NCI-H2107 treated with DMSO at 0.1 percent for 48 hours (cell line): ENCODE data around the gene NCAPG2.

Source experiments
- DNase-seq: peaks from one replicate; lab custom pipeline; 2025; ENCODE audit not compliant: unreplicated experiment; lab: John Stamatoyannopoulos, UW

The NCAPG2 gene

GRCh38 chr7:158704524-158705233 is at the start of gene NCAPG2:
Gene NCAPG2 (minus strand): TSS chr7:158704804. CDS start chr7:158701899, 2,905 bp downstream.
- peak; percentile 95 for DNase-seq

GRCh38 chr7:158753900-158754299 is 49.3 kb upstream of the NCAPG2 start:
- DNase-seq = no peak

- no peak for DNase-seq
These were observed 47.1 kb upstream of the NCAPG2 start for GRCh38 chr7:158751751-158752150.

- DNase-seq = no peak
These were observed 46.6 kb upstream of the NCAPG2 start for GRCh38 chr7:158751199-158751598.

GRCh38 chr7:158750702-158751101 is 46.1 kb upstream of the NCAPG2 start:
- no peak for DNase-seq

GRCh38 chr7:158749396-158749795 is 44.8 kb upstream of the NCAPG2 start:
- DNase-seq = no peak

- DNase-seq = no peak
These were observed 43.7 kb upstream of the NCAPG2 start for GRCh38 chr7:158748335-158748734.

GRCh38 chr7:158747408-158747807 is 42.8 kb upstream of the NCAPG2 start:
- DNase-seq = no peak

GRCh38 chr7:158746957-158747356 is 42.4 kb upstream of the NCAPG2 start:
- no peak for DNase-seq

GRCh38 chr7:158745057-158745715 is 40.6 kb upstream of the NCAPG2 start:
- no peak for DNase-seq

GRCh38 chr7:158744070-158744469 is 39.5 kb upstream of the NCAPG2 start:
- DNase-seq = no peak

- no peak for DNase-seq
These were observed 38.6 kb upstream of the NCAPG2 start for GRCh38 chr7:158743219-158743618.

GRCh38 chr7:158742065-158742821 is 37.6 kb upstream of the NCAPG2 start:
- no peak for DNase-seq

GRCh38 chr7:158741294-158741666 is 36.7 kb upstream of the NCAPG2 start:
- no peak for DNase-seq

GRCh38 chr7:158740657-158741293 is 36.2 kb upstream of the NCAPG2 start:
- no peak for DNase-seq

- DNase-seq = no peak
These were observed 35.5 kb upstream of the NCAPG2 start for GRCh38 chr7:158740013-158740656.

- no peak for DNase-seq
These were observed 34.2 kb upstream of the NCAPG2 start for GRCh38 chr7:158738841-158739240.

GRCh38 chr7:158737064-158737695 is 32.6 kb upstream of the NCAPG2 start:
- no peak for DNase-seq

GRCh38 chr7:158735935-158736334 is 31.3 kb upstream of the NCAPG2 start:
- DNase-seq = no peak

GRCh38 chr7:158734861-158735260 is 30.3 kb upstream of the NCAPG2 start:
- DNase-seq = no peak
